HG03521 (cell line): Measurements from ENCODE around the gene LAMC2.
"Not testable (repeated sequence)": the region's sequence is repeated elsewhere in the genome, so short reads cannot be mapped to it uniquely, and the experiment has no call there.

Source experiments
- ATAC-seq: cut with Tn5 transposase; IDR thresholded peaks from one replicate; pipeline ENCODE4 v1.9.1; 2021; ENCODE audit warnings: mild to moderate bottlenecking, moderate library complexity; ENCODE audit not compliant: unreplicated experiment

LAMC2 gene

DNA sequence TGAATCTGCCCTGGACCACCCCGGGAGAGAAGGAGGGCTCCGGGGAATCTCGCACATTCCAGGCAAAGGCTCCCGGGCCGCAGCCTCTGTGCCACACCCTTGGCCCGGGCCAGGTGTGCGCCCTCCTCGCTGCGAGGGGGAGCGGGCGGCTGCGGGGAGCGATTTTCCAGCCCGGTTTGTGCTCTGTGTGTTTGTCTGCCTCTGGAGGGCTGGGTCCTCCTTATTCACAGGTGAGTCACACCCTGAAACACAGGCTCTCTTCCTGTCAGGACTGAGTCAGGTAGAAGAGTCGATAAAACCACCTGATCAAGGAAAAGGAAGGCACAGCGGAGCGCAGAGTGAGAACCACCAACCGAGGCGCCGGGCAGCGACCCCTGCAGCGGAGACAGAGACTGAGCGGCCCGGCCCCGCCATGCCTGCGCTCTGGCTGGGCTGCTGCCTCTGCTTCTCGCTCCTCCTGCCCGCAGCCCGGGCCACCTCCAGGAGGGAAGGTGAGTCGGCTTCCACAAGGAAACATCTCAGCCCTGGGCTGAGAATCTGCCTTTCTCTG, at the start of gene LAMC2:
Gene LAMC2, plus strand, starts transcription at position 324 of the 550 bp plus-strand sequence. Its CDS starts 89 bp downstream, at position 413.
- no peak for ATAC-seq

DNA sequence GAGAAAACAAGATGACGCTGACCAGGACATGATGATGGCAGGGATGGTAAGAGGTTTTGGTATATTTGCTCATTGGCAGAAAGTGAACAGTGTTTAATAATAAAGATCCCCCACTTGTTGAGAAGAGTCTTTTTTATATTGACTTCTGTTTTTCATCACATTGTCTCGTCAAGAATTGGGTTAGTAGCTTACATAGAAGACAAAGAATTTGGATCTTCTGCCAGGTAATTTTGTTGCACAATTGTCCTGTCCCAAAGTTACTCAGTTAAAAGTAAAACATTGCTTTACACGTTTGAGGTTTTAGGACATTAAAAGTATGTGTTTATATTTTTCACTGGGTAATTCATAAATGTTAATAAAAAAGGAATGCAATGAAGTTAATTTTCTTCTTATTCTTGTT, 48.3 kb upstream of the LAMC2 start:
- ATAC-seq: no peak

DNA sequence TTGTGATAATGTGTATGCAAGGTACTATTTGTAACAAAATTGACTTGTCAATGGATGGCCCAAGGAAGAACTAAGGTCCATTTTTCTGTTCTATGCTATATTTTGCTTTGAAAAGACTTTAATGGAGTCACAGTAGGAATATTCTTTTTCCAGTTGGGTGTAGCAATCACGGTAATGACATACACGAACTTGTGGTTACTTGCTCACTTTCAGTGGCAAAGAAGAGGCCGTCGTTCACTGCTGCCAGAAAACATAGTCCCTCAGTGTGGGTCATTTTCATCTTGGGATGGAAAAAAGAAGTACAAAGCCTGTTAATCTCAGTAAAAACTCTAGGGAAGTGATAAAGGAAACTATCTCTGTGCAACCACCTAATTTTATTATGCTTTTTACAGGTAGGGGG, 47.8 kb upstream of the LAMC2 start:
- no peak for ATAC-seq

DNA sequence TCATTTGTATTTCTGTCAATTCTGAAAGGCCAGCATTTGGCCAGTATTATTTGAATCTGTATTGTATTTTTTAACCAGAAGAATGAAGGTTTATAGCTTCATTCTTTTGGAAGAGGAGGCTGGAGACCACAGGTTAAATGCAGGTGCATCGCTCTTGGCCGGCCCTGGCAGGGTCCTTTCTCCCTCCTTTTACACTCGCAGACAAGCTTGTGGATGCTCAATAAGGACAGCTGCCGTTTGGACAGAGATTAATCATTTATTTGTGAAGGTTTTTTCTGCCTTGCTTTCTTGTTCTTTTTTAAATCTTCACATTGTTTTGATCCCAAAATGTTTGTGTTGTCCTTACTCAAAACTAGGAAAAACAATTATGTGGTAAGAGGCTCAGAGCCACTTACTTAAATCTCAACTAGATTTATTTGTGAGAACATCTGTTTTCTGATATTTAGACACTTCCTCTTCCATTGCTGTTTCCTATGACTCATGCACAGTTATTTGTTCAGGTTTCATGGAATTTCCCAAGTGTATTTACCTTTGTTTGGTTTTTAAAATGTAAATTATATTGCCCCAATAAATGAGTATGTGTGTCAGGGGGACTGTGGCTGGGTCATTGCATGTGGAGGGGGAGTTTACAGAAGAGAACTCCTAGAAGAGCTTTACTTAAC, 46.7 kb upstream of the LAMC2 start:
- ATAC-seq: no peak

DNA sequence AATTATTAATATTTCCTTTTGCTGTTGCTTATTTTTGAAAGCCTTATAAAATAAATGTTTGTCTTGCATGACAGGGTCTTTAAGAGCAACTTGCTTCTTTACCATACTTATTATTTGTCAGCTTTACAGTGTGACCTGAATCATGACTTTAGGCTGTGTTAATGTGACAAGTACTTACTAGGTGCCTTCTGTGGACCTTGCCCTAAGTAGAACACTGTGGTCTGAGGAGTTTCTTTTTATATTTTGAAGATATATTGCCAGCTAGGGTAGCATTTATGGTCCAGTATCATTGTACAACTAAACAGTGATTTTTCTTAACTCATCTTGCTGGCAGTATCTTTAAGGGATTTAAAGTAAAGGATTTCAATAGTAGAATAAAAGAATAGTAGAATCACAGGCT, 45.4 kb upstream of the LAMC2 start:
- no peak for ATAC-seq

DNA sequence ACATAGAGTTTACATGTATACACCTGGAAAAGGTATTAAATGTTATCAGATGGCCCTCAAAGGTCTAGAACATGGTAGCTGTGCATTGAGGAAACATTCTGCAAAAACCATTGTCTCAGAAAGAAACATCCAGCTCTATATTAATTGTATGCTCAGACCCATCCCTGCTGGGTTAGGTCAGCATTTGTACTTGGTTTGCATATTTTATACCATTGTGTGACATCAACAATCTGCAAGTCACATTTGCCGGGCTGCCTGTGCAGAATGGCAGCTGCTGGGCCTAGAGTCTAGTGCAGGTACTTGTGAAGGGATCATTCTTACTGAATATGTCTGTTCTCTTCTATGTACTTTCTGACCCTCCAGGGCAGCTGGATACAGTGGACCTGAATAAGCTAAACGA, 43.9 kb upstream of the LAMC2 start:
- ATAC-seq: no peak

DNA sequence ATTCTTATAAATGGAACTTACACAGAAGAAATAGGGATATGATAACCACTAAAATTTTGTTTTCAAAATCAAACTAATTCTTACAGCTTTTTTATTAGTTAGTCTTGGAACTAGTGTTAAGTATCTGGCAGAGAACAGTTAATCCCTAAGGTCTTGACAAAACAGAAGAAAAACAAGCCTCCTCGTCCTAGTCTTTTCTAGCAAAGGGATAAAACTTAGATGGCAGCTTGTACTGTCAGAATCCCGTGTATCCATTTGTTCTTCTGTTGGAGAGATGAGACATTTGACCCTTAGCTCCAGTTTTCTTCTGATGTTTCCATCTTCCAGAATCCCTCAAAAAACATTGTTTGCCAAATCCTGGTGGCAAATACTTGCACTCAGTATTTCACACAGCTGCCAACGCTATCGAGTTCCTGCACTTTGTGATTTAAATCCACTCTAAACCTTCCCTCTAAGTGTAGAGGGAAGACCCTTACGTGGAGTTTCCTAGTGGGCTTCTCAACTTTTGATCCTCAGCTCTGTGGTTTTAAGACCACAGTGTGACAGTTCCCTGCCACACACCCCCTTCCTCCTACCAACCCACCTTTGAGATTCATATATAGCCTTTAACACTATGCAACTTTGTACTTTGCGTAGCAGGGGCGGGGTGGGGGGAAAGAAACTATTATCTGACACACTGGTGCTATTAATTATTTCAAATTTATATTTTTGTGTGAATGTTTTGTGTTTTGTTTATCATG, 42.3 kb upstream of the LAMC2 start:
- no peak for ATAC-seq

DNA sequence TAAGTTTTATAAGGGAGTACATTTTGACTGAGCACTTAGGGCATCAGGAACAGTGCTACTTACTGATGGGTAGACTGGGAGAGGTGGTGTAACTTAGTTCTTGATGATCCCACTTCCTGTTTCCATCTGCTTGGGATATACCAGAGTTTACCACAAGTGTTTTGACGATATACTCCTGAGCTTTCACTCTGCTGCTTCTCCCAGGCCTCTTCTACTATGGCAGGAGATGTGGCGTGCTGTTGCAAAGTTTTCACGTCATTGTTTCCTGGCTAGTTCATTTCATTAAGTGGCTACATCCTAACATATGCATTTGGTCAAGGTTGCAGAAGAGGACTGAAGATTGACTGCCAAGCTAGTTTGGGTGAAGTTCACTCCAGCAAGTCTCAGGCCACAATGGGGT, 41.3 kb upstream of the LAMC2 start:
- no peak for ATAC-seq

DNA sequence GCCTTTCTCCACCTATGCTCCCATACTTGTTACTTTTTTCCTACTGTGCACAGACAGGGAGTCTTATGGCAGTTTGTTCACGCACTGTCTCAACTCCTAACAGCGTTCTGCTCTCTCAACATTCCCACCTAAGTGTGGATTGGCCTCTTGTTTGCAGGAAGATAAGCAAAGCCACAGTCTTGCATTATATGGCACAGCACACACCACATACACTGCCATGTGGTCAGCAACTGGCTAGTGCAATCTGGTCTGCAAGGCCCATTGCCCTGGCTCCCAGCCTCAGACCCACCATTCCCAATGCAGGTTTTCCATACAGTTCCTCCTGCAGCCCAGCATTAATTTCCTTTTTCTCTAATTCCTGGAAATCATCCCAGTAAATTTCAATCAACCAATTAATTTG, 38.3 kb upstream of the LAMC2 start:
- ATAC-seq: no peak

DNA sequence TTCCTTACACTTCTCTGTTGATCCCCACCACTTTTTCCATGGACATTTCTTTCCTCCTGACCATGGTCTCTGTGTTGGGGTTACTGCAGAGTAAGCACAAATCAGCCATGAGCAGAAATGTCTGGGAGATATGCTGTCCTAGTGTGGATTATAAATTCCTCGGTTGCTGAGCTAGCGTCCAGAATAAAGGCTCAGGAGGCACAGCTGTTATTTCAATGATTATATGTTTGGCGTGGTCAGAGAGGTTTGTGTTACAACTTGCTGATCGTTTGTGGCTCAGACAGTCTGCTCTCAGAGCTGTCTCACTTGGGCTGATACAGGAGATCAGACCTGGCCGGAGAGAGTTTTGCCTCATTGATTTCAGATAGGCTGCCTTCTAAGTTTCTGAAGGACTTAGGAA, 37.5 kb upstream of the LAMC2 start:
- ATAC-seq: no peak

DNA sequence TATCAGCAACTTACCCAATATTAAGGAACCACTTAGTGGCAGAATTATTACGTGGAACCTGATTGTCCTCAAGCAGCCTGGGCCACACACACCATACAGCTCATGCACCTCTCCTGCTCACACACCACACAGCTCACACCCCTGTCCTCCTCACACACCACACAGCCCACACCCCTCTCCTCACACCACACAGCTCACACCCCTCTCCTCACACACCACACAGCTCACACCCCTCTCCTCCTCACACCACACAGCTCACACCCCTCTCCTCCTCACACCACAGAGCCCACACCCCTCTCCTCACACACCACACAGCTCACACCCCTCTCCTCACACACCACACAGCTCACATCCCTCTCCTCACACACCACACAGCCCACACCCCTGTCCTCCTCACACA, 36.8 kb upstream of the LAMC2 start:
- ATAC-seq: no peak

DNA sequence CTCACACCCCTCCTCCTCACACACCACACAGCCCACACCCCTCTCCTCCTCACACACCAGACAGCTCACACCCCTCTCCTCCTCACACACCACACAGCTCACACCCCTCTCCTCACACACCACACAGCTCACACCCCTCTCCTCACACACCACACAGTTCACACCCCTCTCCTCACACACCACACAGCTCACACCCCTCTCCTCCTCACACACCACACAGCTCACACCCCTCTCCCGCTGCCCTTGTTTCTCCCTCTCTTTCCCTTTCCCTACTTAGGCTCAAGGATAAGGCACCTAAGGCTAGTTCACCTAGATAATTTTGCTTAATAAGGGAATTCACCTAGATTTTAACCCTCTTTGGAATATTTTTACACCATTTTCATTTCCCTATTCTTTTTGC, 36.0 kb upstream of the LAMC2 start:
- ATAC-seq: not testable (repeated sequence)

DNA sequence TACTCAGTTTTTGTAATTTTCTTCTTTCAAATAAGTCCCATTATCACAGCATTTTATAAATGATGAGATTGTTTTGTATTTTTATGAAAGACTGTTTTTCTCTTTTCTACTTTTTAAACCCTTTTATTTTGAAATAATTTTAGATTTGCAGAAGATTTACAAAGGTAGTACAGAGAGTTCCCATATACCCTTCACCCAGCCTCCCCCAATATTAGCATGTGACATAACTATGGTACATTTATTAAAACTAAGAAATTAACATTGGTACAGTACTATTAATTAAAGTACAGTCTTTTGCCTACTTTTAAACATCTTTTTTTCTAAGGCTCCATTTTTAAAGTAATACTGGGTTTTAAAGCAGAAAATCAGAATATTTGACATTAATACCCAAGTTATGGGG, 35.6 kb upstream of the LAMC2 start:
- ATAC-seq: no peak

DNA sequence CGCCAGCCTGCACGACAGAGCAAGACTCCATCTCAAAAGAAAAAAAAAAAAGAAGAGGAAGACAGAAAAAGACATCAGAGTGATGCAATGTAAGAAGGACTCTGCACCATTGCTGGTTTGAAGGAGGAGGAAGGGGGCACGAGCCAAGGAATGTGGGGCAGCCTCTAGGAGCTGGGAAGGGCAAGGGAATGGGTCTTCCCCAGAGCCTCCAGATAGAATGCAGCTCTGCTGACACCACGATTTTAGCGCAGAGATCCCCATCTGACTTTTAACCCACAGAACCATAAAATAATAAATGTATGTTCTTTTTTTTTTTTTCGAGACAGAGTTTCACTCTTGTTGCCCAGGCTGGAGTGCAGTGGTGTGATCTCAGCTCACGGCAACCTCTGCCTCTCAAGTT, 33.9 kb upstream of the LAMC2 start:
- no peak for ATAC-seq

DNA sequence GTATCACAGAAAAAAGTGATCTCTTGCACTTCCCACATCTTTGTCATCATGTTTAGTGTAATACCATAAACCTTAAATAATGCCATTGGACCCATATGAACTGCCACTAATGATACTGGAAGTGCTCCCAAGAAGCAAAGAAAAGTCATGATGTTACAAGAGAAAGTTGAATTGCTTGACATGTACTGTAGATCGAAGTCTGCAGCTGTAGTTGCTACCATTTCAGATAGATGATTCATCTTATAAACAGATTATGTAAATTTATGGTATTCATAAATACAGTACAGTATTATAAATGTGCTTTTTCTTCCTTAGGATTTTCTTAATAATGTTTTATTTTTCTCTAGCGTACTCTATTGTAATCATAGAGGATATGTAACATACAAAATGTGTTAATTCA, 30.1 kb upstream of the LAMC2 start:
- no peak for ATAC-seq

DNA sequence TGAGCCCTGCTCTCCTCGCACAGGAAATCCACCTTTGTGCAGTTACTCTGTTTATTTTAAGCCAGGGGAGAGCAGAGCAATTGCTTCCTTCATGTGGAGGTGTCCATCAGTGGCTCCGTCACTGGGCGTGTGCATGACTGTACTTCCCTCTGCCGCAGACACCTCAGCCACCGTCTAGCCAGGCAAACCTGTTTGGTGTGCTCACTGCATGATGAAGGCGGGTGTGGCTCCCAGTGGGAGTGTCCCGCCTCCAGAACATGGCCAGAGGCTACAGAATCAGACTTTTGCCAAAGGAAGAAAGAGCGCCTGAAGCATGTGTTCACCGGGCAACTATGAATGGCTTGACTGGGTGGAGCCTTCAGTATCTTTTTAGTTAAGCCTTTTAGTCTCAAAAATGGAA, 26.1 kb upstream of the LAMC2 start:
- ATAC-seq: no peak

DNA sequence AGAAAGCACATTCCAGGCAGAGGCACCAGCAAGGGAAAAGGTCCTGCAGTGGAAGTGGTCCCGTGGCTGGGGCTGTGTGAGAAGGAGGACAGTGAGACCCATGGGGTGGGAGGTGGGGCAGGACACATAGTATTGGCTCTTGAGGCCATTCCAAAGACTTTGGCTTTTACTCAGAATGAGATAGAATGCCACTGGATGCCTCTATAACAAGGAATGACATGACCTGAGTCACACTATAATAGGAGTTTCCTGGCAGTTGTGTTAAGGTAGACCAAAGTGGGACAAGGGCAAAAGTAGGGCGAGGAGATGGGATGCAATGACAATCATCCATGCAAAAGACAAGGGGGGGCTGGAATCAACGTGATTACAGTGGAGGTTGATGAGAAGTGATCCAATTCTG, 24.7 kb upstream of the LAMC2 start:
- ATAC-seq: no peak

DNA sequence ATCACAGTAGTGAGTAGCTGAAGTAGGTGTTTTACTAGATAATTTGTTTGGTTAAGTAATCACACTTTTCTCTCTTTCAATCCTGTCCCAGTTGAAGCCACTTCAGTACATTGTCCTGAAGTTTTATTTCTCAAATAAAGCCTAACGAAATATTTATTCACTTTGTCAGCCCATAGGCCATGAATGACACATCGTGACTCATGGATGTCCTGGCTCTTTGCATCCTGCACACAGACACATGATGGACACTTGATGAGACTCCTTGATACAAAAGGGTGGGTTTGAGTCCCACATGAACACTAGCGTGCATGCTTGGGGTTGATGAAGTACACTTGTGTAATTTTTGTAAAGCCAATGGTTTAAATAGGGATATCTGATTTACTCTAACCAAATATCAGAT, 22.7 kb upstream of the LAMC2 start:
- ATAC-seq: no peak

DNA sequence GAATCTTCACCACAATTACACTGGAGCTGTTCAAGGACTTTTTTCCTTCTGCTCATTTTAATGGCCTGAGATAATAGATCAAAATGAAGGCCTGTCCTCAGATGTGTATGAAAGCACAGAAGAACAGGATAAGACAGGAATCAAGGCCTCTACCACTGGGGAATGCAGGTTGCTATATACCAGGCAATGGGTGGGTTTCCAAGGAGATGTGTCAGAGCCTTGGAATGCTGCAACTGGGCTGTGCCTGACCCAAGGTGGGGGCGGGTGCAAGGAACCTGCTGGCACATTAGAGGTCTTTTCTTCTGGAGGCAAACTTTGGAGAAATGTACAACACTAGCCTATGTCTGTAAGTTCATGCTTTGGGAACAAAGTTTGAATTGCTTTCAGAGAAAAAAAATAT, 21.7 kb upstream of the LAMC2 start:
- ATAC-seq: no peak

DNA sequence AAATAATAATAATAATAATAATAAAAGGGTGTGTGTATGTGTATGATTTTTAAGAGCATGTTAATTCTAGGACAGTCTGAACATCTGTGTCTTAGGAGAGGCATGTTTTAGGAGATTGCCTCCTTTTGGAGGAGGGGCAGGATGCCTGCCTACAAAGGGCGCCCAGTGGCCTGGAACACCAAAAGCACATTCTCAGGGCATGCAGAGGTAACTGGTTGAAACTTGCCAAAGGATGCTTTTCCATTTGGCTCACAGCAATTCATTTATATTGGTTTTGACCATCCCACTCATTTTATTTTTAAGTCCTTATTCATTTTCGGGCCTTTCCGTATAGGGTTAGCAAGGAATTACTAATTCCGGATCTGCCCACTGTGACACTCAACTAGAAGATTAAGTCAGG, 21.1 kb upstream of the LAMC2 start:
- ATAC-seq: no peak

DNA sequence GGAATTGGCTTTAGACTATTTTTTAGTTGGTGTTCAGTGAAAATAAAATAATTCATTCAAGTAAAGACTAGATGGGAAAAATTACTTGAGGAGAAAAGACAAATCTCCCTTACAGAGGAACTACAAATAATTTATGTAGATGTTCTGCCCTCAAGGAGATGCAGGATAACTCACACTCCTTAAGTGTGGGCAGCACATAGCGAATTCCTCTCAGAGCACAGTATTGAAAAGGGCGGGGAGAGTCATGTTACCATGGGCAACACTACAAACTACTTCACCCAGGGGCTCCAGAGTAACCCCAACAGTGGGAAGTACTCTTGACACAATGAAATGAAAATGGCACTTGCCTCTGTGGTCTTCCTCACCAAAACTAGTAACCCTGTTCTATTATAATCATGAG, 20.6 kb upstream of the LAMC2 start:
- ATAC-seq: no peak

DNA sequence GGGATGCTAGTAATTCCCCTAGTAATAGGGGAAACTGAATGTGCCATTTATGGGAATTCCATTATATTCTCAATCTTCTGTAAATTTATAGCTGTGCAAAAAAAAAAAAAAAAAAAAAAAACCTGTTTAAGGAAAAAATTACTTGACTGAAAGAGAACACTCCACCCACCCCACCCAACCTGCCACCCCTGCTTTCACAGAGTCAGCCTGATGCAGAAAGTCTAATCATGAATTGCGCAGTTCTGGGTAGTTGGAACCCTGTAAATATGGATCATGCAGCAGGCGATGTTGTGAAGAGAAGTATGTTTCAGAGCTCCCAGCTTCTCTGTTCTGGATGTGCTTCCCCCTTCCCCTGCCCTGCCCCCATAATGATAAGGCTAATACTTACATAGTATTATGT, 19.6 kb upstream of the LAMC2 start:
- ATAC-seq: no peak

DNA sequence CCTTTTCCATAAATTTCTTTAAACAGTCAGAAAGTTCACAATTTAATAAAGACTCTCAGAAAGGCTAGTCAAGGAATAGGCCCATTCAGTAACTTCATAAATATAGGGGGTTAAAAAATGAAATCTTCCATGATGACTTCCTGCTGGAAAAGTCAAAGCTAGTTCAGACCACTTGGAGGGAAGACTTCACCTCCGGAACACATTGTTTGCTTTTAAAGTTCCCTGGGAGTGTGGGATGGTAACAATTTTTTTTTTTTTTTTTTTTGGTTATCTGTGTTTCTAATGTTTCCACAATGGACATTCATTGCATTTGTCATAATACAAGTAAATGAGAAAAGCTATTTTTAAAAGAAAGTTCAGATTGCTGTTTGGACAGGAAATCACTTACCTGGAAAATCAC, 18.4 kb upstream of the LAMC2 start:
- no peak for ATAC-seq
